Endothelial cell of hepatic sinusoid (primary cell): Measurements from ENCODE around the gene NAALADL2.

ENCODE experiments used
- in situ Hi-C: cut with HindIII; loops from 2 replicates; pipeline ENCODE4 v1.10.0; 2017; ENCODE audit warnings: low sequenced_read_pairs

NAALADL2 gene

DNA sequence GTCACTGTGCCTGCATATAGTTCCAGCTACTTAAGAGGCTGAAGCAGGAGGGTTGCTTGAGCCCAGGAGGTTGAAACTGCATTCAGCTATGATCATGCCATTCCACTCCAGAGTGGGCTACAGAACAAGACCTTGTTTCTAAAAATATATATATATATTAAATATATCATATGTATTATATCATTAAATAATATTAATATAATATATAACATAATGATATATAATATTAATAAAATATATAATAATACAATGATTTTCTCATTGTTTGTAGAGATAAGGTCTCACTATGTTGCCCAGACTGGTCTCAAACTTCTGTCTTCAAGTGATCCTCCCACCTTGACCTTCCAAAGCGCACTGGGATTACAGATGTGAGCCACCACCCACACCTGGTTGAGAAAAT lies 101.8 kb downstream of the NAALADL2 start:
- in situ Hi-C loops: no loop called here

DNA sequence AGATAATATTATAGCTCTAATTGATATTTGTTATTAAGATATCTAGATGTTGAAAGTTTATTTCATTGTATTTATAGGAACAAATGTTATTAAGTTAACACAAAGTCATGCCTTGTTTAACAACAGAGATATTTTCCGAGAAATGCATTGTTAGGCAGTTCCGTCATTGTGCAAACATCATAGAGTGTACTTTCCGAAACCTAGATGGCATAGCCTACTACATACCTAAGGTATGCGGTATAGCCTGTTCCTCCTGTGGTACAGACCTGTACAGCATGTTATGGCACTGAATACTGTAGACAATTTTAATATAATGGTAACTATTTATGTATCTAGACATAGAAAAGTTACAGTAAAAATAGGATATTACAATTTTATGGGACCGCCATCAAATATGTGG lies 114.3 kb downstream of the NAALADL2 start:
- in situ Hi-C loops: no loop called here

DNA sequence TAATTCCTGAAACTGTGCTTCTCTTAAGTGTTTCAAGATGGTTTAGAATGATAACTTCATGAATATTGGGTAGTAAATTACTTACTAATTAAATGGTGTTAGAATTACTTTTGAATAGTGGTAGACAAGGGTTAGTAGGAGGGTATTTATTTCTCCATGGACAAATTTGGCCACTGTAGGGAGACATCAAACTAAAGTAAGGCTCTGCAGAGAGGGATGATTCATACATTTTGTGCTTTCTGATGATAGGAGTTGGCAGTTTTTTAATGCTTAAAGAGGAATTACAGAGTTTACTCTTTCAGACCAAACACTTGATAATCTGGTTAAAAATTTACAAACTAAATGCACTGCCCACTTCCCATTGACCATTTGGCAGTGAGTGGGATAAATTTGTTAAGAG lies 127.6 kb downstream of the NAALADL2 start:
- in situ Hi-C loops: no loop called here

- in situ Hi-C loops: no loop called here
Observed at GRCh38 chr3:175001091-175001490, 142.0 kb downstream of the NAALADL2 start.

- in situ Hi-C loops: no loop called here
Observed at GRCh38 chr3:175002732-175003143, 143.6 kb downstream of the NAALADL2 start.

- in situ Hi-C loops: no loop called here
Observed at GRCh38 chr3:175003590-175003989, 144.5 kb downstream of the NAALADL2 start.

GRCh38 chr3:175005193-175005592 lies 146.1 kb downstream of the NAALADL2 start:
- in situ Hi-C loops: no loop called here

DNA sequence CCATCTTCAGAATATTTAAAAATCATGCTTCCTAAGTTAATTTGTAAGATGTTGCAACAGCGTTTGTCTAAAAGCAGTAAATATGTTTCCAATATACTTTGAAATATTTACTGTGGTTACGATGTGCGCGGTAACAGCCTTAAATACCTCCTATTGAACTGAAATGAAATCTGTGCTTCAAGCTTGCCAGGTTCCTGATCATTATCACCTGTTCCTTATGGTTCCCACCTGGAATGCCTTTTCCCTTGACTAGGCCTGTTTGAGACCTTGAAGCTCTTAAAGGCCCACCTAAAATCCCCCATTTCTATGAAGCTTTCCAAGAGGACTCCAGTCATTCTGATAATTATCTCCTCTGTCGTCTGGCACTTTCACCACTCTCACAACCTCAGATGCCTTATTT lies 146.7 kb downstream of the NAALADL2 start:
- in situ Hi-C loops: no loop called here

DNA sequence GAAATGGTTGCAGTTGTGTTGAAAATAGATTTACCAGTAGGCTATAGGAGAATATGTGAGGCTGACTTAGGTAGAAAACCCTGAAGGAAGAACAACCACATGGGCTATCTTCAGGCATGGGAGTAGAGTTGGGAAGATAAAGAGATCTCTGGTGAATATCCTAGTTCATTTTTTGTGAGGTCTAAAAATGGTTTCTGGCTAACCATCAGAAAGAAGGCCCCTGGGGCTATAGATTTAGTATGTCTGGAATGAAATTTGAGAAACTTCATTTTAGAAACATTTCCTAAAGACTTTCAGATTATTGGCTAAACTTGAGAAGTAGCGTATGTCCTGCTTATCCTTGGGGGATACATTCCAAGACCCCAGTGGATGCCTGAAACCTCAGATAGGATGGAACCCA lies 148.2 kb downstream of the NAALADL2 start:
- in situ Hi-C loops: no loop called here

DNA sequence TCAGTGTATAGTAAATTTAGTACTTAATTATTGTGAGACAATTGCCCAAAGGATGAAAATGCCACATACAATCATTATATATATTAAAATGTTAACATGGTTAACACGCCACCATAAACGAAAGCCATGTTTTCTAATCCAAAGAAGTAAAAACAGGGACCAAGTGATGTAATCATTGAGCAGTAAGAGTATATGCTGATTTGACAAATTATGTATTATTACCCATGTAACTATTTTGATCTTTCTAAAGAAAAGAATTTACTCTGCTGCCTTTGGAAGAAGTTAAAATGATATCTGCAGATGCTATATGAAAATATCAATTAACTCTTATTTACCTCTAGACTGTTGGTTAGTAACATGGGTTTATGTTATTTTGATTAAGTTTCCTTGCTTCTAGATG lies 150.2 kb downstream of the NAALADL2 start:
- in situ Hi-C loops: no loop called here

DNA sequence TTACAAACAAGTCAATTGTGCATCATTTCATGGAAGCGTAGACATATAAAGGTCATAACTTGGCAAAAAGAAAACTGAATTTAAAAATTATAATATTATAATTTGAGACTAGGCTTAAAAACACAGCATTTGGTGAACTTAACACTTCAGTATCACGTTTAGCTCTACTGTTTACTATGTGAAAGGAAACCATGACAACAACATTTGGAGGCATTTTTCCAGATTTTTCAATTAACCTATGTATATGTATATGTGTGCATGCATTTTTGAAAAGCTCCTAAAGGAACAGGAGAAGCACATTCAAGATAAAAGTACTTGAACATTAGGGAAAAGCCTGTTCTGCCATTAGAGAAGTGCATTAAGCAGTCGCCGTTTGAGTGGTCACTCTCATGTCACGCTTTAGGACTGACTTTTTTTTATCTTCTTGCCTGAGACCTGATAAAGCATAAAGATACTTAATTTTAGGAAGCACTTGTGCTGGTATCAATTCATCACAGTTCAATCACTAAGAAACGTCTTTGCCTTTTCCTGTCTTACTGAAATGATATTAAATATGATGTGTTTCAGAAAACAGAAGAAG lies 156.0 kb downstream of the NAALADL2 start:
- in situ Hi-C loops: no loop called here

- in situ Hi-C loops: no loop called here
Observed at GRCh38 chr3:175018946-175019727, 160.0 kb downstream of the NAALADL2 start.

DNA sequence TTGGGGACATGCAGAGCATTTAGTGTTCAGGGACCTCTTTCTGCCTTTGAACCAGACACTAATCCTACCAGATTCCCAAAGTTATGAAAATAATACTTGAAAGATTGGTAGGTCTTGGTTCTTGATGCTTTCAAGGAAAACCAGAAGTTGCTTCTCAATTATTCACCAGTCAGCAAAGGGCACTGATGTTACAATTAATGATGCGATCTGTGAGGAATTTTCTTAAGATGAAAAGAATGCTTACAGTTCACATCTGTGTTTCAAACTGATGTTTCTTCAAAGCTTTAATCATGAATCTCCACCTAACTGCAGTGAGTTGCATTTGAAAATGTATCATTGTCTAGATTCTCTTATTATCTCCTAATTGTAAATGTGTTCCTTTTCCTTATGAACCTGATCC lies 161.0 kb downstream of the NAALADL2 start:
- in situ Hi-C loops: no loop called here

GRCh38 chr3:175029828-175030227 lies 170.7 kb downstream of the NAALADL2 start:
- in situ Hi-C loops: no loop called here

DNA sequence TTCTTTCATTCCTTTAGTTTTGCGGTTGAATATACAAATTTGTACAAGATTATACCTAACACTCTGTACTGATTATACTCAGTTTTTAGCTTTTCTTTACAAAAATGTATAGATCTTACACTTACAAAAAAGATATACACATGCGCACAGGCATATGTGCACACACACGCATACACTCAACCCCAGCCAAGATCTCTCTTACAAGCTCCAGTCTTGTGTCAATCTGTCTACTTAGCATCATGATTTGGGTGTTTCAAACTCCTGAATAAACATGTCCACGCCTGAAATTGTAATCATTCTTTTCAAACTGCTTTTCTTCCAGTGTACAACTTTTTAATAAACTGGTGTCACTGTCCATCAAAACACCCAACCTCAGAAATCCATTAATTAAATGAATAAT lies 180.7 kb downstream of the NAALADL2 start:
- in situ Hi-C loops: no loop called here

DNA sequence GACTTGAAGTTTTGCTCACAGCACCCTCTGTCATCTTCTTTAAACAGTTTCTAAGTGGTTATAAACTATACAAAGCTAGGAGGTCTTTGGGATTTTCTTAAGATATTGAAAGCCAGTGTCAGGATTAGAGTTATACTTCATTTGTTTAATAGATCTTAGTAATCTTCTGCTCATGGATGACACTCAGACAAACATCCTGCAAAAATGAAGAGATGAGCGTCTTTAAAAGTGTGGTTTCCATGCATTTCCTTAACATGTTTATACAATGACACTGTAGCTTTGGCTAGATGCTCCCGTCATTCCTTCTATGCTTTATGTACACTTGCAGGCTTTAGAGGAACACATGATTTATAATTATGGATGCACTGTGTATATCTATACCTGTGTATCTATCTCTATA lies 182.2 kb downstream of the NAALADL2 start:
- in situ Hi-C loops: no loop called here

DNA sequence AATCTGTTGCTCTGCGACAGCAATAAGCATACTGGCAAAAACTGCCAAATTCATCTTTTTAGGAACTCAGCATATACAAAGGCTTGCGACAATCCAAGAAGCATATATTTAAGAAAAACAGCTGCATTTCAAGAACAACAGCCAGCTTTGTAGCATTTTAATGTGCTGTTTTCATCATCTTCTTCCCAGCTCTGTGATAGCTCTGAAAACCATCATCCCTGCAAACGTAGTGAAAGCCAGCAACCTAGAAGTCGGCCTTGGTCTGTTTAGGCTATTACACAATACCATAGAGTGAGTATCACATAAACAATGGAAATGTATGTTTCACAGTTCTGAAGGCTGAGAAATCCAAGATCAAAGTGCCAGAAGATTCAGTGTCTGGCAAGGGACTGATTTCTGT lies 187.5 kb downstream of the NAALADL2 start:
- in situ Hi-C loops: loop anchor here (5.0 kb wide), 1 partner anchor 36 kb away; no protein-coding TSS in a partner anchor

DNA sequence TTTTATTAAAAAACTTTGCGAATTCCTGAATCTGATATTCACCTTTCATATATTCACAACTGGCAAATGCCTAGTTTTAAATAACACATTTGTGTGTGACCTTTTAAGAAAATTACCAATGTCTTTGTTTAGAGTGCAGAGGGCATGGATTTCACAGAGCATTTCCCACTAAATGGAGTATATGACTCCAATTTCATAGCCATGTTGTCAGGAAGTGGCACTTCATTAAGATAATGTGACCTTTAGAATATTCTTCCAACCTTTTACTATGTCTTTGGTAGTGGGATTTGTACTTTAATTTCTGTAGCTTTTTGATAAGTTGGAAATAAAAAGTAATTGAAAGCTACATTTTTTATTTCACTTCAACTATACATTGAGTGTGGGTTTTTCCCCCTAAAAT lies 188.7 kb downstream of the NAALADL2 start:
- in situ Hi-C loops: loop anchor here (5.0 kb wide), 1 partner anchor 35 kb away; no protein-coding TSS in a partner anchor

DNA sequence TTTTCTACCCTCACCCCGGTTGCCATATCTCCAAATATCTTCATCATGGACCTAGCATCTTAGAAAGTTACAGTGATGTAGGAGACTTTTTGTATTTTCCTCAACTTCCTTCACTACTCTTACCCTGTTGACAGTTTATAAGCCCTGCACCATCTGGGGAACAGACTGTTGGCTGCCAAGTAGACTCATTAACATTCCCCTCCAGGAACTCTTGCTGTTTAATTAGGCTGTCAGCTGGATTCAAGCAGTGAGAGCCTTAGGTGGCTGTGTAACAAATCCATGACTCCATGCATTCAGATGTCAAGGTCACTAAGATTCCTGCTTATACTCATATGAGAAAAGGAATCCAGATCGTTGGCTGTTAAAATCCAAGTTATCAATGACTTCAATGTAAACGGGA lies 198.3 kb downstream of the NAALADL2 start:
- in situ Hi-C loops: no loop called here

DNA sequence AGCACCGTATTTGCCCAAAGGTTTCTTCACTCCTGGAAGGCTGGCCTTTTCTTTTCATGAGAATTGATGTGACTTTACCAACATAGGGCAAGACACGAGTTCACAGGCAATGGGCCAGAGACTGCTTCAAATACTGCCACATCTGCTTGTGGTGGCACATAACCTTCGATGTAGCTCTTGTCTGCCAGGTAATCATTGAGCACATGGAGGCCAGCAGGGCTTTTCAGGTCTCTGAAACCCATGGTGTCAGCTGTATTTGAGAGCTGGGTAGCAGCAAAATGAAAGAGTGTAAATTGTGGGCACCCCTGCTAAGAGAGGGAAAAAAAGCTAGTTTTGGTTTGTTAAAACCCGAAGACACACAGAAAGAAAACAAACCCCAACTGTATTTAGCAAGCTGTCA lies 200.7 kb downstream of the NAALADL2 start:
- in situ Hi-C loops: no loop called here

GRCh38 chr3:175065497-175065896 lies 206.4 kb downstream of the NAALADL2 start:
- in situ Hi-C loops: no loop called here

DNA sequence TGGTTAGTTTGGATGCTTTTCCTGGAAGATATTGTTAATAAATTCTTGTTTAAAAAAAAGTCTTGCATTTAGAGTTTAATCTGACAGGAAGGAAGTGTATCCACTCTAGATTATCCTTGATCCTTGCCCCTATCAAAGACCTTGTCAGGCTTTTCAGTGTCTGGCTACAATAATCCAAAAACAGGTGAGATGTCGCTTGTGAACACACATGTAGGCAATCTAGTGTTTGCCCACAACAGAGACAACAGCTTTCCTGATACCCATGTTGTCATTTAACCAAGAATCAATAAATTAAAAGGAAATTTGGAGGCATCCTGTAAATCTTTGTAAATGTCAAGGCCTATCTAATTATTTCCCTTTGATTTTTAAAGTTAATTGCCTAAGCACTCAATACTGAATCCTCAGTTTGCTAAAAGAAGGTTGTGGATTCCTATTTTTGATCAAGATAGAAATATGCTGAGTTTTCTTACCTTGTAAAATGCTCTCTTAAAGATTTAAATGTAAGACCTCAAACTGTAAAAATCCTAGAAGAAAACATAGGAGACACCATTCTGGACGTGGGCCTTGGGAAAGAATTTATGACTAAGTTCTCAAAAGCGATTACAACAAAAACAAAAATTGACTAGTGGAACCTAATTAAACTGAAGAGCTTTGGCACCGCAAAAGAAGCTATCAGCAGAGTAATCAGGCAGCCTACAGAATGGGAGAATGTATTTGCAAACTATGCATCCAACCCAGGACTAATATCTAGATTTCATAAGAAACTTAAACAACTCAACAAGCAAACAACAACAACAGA lies 207.7 kb downstream of the NAALADL2 start:
- in situ Hi-C loops: no loop called here
